Liver (tissue), 3 donors: ENCODE results near the gene FNDC10.
"Not testable (repeated sequence)": the region's sequence is repeated elsewhere in the genome, so short reads cannot be mapped to it uniquely, and the experiment has no call there.

Experiments
- JUND ChIP-seq, 2 donors: IDR thresholded peaks; 2 replicates each; pipeline ENCODE4 v1.6.1; 2016; ENCODE audit warnings: antibody characterized with exemption in 2 of 2
- RAD21 ChIP-seq, 2 donors: IDR thresholded peaks; 2 replicates each; pipeline ENCODE4 v1.6.1; 2016; ENCODE audit warnings: antibody characterized with exemption in 2 of 2, mild to moderate bottlenecking in 2 of 2
- TF ChIP-seq, protein P1 (sequence below): fragments of 150-350 bp; IDR thresholded peaks from 2 replicates; pipeline ENCODE4 v1.5.1; 2017; ENCODE audit warnings: improper control_type of control experiment, low read depth, low read length; ENCODE audit not compliant: missing input control
- donor health status: healthy.
- donor health status: healthy.

GRCh38 chr1:1637479-1637875, 37.5 kb upstream of the FNDC10 start:
- TF ChIP-seq, protein P1, sequence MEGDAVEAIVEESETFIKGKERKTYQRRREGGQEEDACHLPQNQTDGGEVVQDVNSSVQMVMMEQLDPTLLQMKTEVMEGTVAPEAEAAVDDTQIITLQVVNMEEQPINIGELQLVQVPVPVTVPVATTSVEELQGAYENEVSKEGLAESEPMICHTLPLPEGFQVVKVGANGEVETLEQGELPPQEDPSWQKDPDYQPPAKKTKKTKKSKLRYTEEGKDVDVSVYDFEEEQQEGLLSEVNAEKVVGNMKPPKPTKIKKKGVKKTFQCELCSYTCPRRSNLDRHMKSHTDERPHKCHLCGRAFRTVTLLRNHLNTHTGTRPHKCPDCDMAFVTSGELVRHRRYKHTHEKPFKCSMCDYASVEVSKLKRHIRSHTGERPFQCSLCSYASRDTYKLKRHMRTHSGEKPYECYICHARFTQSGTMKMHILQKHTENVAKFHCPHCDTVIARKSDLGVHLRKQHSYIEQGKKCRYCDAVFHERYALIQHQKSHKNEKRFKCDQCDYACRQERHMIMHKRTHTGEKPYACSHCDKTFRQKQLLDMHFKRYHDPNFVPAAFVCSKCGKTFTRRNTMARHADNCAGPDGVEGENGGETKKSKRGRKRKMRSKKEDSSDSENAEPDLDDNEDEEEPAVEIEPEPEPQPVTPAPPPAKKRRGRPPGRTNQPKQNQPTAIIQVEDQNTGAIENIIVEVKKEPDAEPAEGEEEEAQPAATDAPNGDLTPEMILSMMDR = not testable (repeated sequence)
- not testable (repeated sequence) for TF ChIP-seq JUND, RAD21 (IDR thresholded peaks at IDR 0.05)
